H1 (cell line): ENCODE measurements around the gene ZFP36L1. TPM values are rescaled to one million over a fixed set of nuclear protein-coding genes. Genes with fewer than 3 reads are reported as not detected.

Experiments
- CTCF ChIA-PET: fragments of 300-600 bp; sonication (Branson Sonifier 250); formaldehyde crosslinking; loops from one replicate; lab custom pipeline; 2021; ENCODE audit not compliant: partially characterized antibody; lab: Charles Lee
- POLR2A ChIA-PET: fragments of 300-600 bp; sonication (Branson Sonifier 250); formaldehyde crosslinking; loops from one replicate; lab custom pipeline; 2021; ENCODE audit warnings: inconsistent platforms; ENCODE audit not compliant: partially characterized antibody; lab: Charles Lee
- DNase-seq, 2 experiments: peaks; one replicate each; pipeline versions ENCODE4 v3.0.0 to v3.0.0-alpha.2; 2010 to 2022; ENCODE audit warnings: low spot score in 2 of 2, low read depth in 1 of 2, mixed read lengths in 1 of 2
- FAIRE-seq: peaks from 2 replicates; lab custom pipeline; 2011; peaks lifted over from hg19 to GRCh38; lab: Jason Lieb, UNC
- H2AFZ ChIP-seq: 2 replicates; pipeline ENCODE4 v1.8.1; 2012; ENCODE audit warnings: low read length, inconsistent platforms
- H2AK5ac ChIP-seq: 2 replicates; pipeline ENCODE4 v1.6.1; 2013; ENCODE audit warnings: low read depth, low read length
- H2BK120ac ChIP-seq: replicated peaks from 2 replicates; pipeline ENCODE3; 2013; ENCODE audit warnings: low read depth, low read length, inconsistent platforms
- H2BK12ac ChIP-seq: 2 replicates; pipeline ENCODE4 v1.6.1; 2013; ENCODE audit warnings: low read depth, low read length
- H2BK15ac ChIP-seq: 2 replicates; pipeline ENCODE4 v1.6.1; 2013; ENCODE audit warnings: low read length
- H2BK20ac ChIP-seq: 2 replicates; pipeline ENCODE4 v1.6.1; 2013; ENCODE audit warnings: low read length
- H2BK5ac ChIP-seq: 2 replicates; pipeline ENCODE4 v1.6.1; 2013; ENCODE audit warnings: low read depth, low read length
- H3K14ac ChIP-seq: 2 replicates; pipeline ENCODE4 v1.6.1; 2013; ENCODE audit warnings: inconsistent platforms; ENCODE audit not compliant: insufficient read length
- H3K18ac ChIP-seq: 2 replicates; pipeline ENCODE4 v1.6.1; 2013; ENCODE audit warnings: low read length; ENCODE audit errors: extremely low read depth
- H3K23ac ChIP-seq: 2 replicates; pipeline ENCODE4 v1.6.1; 2013; ENCODE audit warnings: inconsistent platforms; ENCODE audit not compliant: insufficient read length
- H3K23me2 ChIP-seq: 2 replicates; pipeline ENCODE4 v1.6.1; 2013; ENCODE audit warnings: low read depth, low read length
- H3K27ac ChIP-seq: 2 replicates; pipeline ENCODE4 v1.6.1; 2011; ENCODE audit warnings: low read depth, low read length, inconsistent platforms
- H3K27me3 ChIP-seq, 4 experiments: replicated peaks in 1 of 4; 1 replicate in 1 of 4; 2 replicates in 3 of 4; pipeline versions ENCODE4 v1.6.1 to v1.8.1; 2011 to 2013; ENCODE audit warnings: low read length in 3 of 4, mild to moderate bottlenecking in 3 of 4, inconsistent platforms in 2 of 4, mixed read lengths in 2 of 4, moderate library complexity in 1 of 4; ENCODE audit not compliant: control insufficient read depth in 3 of 4, insufficient read depth in 3 of 4; ENCODE audit errors: extremely low read depth in 1 of 4
- H3K36me3 ChIP-seq, 4 experiments: 2 replicates each; pipeline versions ENCODE4 v1.6.1 to v1.8.1; 2011 to 2013; ENCODE audit warnings: mild to moderate bottlenecking in 4 of 4, low read length in 3 of 4, moderate library complexity in 2 of 4, control low read depth in 1 of 4, inconsistent platforms in 1 of 4; ENCODE audit not compliant: insufficient read depth in 4 of 4, control insufficient read depth in 2 of 4
- H3K4ac ChIP-seq: replicated peaks from 2 replicates; pipeline ENCODE3; 2013; ENCODE audit warnings: low read length, low read depth, mixed read lengths, inconsistent platforms; ENCODE audit not compliant: insufficient read length
- H3K4me1 ChIP-seq, 4 experiments: replicated peaks in 1 of 4; 1 replicate in 1 of 4; 2 replicates in 3 of 4; pipeline versions ENCODE4 v1.6.1 to v1.8.1; 2011 to 2013; ENCODE audit warnings: low read length in 3 of 4, inconsistent platforms in 2 of 4, mixed read lengths in 1 of 4; ENCODE audit not compliant: insufficient read depth in 4 of 4, control insufficient read depth in 3 of 4
- H3K4me2 ChIP-seq, 2 experiments: 2 replicates each; pipeline versions ENCODE4 v1.6.1 to v1.8.1; 2011 to 2013; ENCODE audit warnings: low read depth in 2 of 2, low read length in 2 of 2, control low read depth in 1 of 2, inconsistent platforms in 1 of 2, mild to moderate bottlenecking in 1 of 2; ENCODE audit not compliant: insufficient read depth in 1 of 2
- H3K4me3 ChIP-seq, 4 experiments: fragments of 200-600, 300-600 bp in 1 of 4; sonication (generic), shearing (Covaris generic), sonication (Bioruptor Twin) in 1 of 4; 2 replicates each; pipeline versions ENCODE4 v1.5.1 to v1.8.1; 2011 to 2016; ENCODE audit warnings: low read length in 4 of 4, low read depth in 3 of 4, control low read depth in 2 of 4, inconsistent platforms in 2 of 4, mild to moderate bottlenecking in 2 of 4, mixed read lengths in 1 of 4, moderate library complexity in 1 of 4; ENCODE audit not compliant: insufficient read depth in 2 of 4; ENCODE audit errors: extremely low read depth in 1 of 4
- H3K56ac ChIP-seq: replicated peaks from 2 replicates; pipeline ENCODE3; 2013; ENCODE audit warnings: low read depth, mild to moderate bottlenecking, mixed read lengths, low read length, inconsistent platforms; ENCODE audit not compliant: insufficient read length
- H3K79me1 ChIP-seq: 2 replicates; pipeline ENCODE4 v1.6.1; 2013; ENCODE audit warnings: low read depth, low read length, control low read depth
- H3K79me2 ChIP-seq, 2 experiments: 2 replicates each; pipeline versions ENCODE4 v1.6.1 to v1.8.1; 2012 to 2013; ENCODE audit warnings: low read length in 2 of 2, mild to moderate bottlenecking in 2 of 2, inconsistent platforms in 1 of 2; ENCODE audit not compliant: insufficient read depth in 2 of 2, control insufficient read depth in 1 of 2
- H3K9ac ChIP-seq, 4 experiments: replicated peaks in 1 of 4; 1 replicate in 1 of 4; 2 replicates in 3 of 4; pipeline versions ENCODE4 v1.6.1 to v1.8.1; 2011 to 2013; ENCODE audit warnings: low read depth in 3 of 4, low read length in 3 of 4, control low read depth in 2 of 4, mild to moderate bottlenecking in 2 of 4, moderate library complexity in 2 of 4, inconsistent platforms in 1 of 4; ENCODE audit errors: extremely low read depth in 1 of 4
- H3K9me3 ChIP-seq, 2 experiments: 2 replicates each; pipeline versions ENCODE4 v1.6.1 to v1.8.1; 2012 to 2013; ENCODE audit warnings: mild to moderate bottlenecking in 2 of 2, moderate library complexity in 2 of 2, control low read depth in 1 of 2, inconsistent platforms in 1 of 2, low read depth in 1 of 2, low read length in 1 of 2, mixed read lengths in 1 of 2; ENCODE audit not compliant: insufficient read depth in 2 of 2
- H4K20me1 ChIP-seq, 2 experiments: replicated peaks in 1 of 2; 2 replicates each; pipeline versions ENCODE3 to v1.8.1; 2011 to 2013; ENCODE audit warnings: inconsistent platforms in 2 of 2, low read length in 2 of 2, mild to moderate bottlenecking in 1 of 2; ENCODE audit not compliant: insufficient read depth in 2 of 2, control insufficient read depth in 1 of 2
- H4K5ac ChIP-seq: 2 replicates; pipeline ENCODE4 v1.6.1; 2013; ENCODE audit warnings: low read length, low read depth, mixed read lengths, inconsistent platforms; ENCODE audit not compliant: insufficient read length
- H4K8ac ChIP-seq: 2 replicates; pipeline ENCODE4 v1.8.0; 2013; ENCODE audit warnings: mild to moderate bottlenecking, moderate library complexity, low read length, inconsistent platforms; ENCODE audit not compliant: insufficient read depth; ENCODE audit errors: extremely low read depth
- H4K91ac ChIP-seq: replicated peaks from 2 replicates; pipeline ENCODE3; 2013; ENCODE audit warnings: low read length, mixed read lengths, inconsistent platforms; ENCODE audit not compliant: insufficient read length
- CBX5 ChIP-seq: fragments of 300-800, 300-1000 bp; sonication (generic); IDR thresholded peaks from 2 replicates; pipeline ENCODE4 v1.7.1; 2016; ENCODE audit warnings: antibody characterized with exemption, low read length, low read depth
- CEBPB ChIP-seq: IDR thresholded peaks from 2 replicates; pipeline ENCODE4 v1.6.1; 2012; ENCODE audit warnings: low read depth, low read length
- WGBS, 2 experiments: shearing (Covaris generic) in 1 of 2; methylation state at CpG; one replicate each; pipeline versions ENCODE4 v1.1.6 to v1.1.7; 2013 to 2015; ENCODE audit warnings: low lambda C conversion rate in 2 of 2, mixed read lengths in 2 of 2, inconsistent platforms in 1 of 2, low coverage in 1 of 2, missing lambda C conversion rate in 1 of 2; ENCODE audit not compliant: insufficient replicate concordance in 2 of 2, insufficient coverage in 1 of 2, insufficient read length in 1 of 2; ENCODE audit errors: extremely low coverage in 1 of 2, missing lambda C conversion rate in 1 of 2; 5-methylcytosine and 5-hydroxymethylcytosine counted together
- polyA plus RNA-seq, 7 experiments: library from polyadenylated mRNA; depleted of rRNA in 3 of 7; stranded (reverse) in 5 of 7; unstranded in 2 of 7; fragments of >200 nt in 5 of 7; fragments of 200-250 nt in 2 of 7; gene quantifications; 1 replicate in 5 of 7; 2 replicates in 1 of 7; 4 replicates in 1 of 7; pipeline versions ENCODE4 v1.2.1 to v1.2.3, GENCODE V29; 2011 to 2013; ENCODE audit warnings: missing spikeins in 2 of 7, mixed read lengths in 2 of 7
- total RNA-seq: library from RNA; stranded (reverse); fragmentation: NEBNext Ultra II Directional; extraction: Animal tissue kit (Norgen Biotek cat#: 25700); gene quantifications from 2 replicates; pipeline ENCODE4 v1.2.1, GENCODE V29; 2021

Gene ZFP36L1
- total and polyA plus RNA-seq, 2 of the 8 experiments (the other 6 are each of a cell fraction or from before 2014, with no cell fraction given) = 80.4 to 132 TPM

- H2AFZ ChIP-seq = no peak overlapping the region
- H3K79me1 ChIP-seq = no peaks in the 10 kb centered on the region
- no peaks in the 10 kb centered on the region for H3K79me2 ChIP-seq
- H3K27ac ChIP-seq = no peak overlapping the region
- no peak overlapping the region for H3K9ac ChIP-seq
- no peak overlapping the region for H2BK5ac ChIP-seq
- H2BK20ac ChIP-seq = no peak overlapping the region
- H3K36me3 ChIP-seq = no peaks in the 10 kb centered on the region
- H3K14ac ChIP-seq = no peak overlapping the region
- FAIRE-seq = no peak
- H2BK12ac ChIP-seq = no peak overlapping the region
- no peaks in the 10 kb centered on the region for H4K20me1 ChIP-seq
- no peak overlapping the region for H3K18ac ChIP-seq
- H3K4ac ChIP-seq = no peak overlapping the region
- H4K5ac ChIP-seq = no peak overlapping the region
- H3K23me2 ChIP-seq = no peaks in the 10 kb centered on the region
- H2AK5ac ChIP-seq = no peak overlapping the region
- H2BK15ac ChIP-seq = no peak overlapping the region
- ChIA-PET POLR2A (no interaction called here), CTCF (interaction anchor here (1.1 to 1.6 kb wide), 5 partner anchors 10 to 74 kb away, joined by 4 to 7 read pairs (median 5); no protein-coding TSS in a partner anchor)
- no peak overlapping the region for H3K56ac ChIP-seq
- no peaks in the 10 kb centered on the region; a peak in 1 of 7 replicates for H3K4me1 ChIP-seq
- no peak overlapping the region for H3K4me2 ChIP-seq
- no peak overlapping the region for H3K23ac ChIP-seq
- H3K27me3 ChIP-seq = no peaks in the 10 kb centered on the region
- H3K9me3 ChIP-seq = no peaks in the 10 kb centered on the region; a peak in 2 of 4 replicates
- H3K4me3 ChIP-seq = no peak overlapping the region
- 90% methylated on average over 12 of the region's 12 CpGs; no CpG with 5 or more reads in 1 of the 2 experiments for WGBS, 2 experiments
- no peak overlapping the region for H4K91ac ChIP-seq
- no peak overlapping the region for H2BK120ac ChIP-seq
- no peak for DNase-seq
- H4K8ac ChIP-seq = no peak overlapping the region
- TF ChIP-seq CEBPB (no peak), CBX5 (no peak)
Measured at GRCh38 chr14:68744613-68745012, 48.3 kb downstream of the ZFP36L1 start.
